Hematopoietic multipotent progenitor cell treated with erythropoietin and hydrocortisone succinate and interleukin-3 and kit ligand, for 17 days (in vitro differentiated cells): ENCODE data around the gene ASCC1.
"Not testable (repeated sequence)": the region's sequence is repeated elsewhere in the genome, so short reads cannot be mapped to it uniquely, and the experiment has no call there.

Source experiments
- DNase-seq: peaks from one replicate; pipeline ENCODE4 v3.0.0-alpha.2; 2015; ENCODE audit warnings: low spot score

The ASCC1 gene

GRCh38 chr10:72124989-72125388, 91.1 kb downstream of the ASCC1 start:
- no peak for DNase-seq

- no peak for DNase-seq
These were observed 91.7 kb downstream of the ASCC1 start for GRCh38 chr10:72124381-72124780.

- no peak for DNase-seq
These were observed 92.5 kb downstream of the ASCC1 start for GRCh38 chr10:72123616-72124015.

- DNase-seq: no peak
These were observed 93.9 kb downstream of the ASCC1 start for GRCh38 chr10:72122221-72122620.

GRCh38 chr10:72121389-72121788, 94.7 kb downstream of the ASCC1 start:
- DNase-seq: no peak

GRCh38 chr10:72116372-72116771, 99.7 kb downstream of the ASCC1 start:
- no peak for DNase-seq

GRCh38 chr10:72114706-72115450, 101.2 kb downstream of the ASCC1 start:
- no peak for DNase-seq

- DNase-seq: no peak
These were observed 105.2 kb downstream of the ASCC1 start for GRCh38 chr10:72110673-72111401.

- DNase-seq: no peak
These were observed 106.4 kb downstream of the ASCC1 start for GRCh38 chr10:72109636-72110157.

GRCh38 chr10:72108830-72109635, 107.0 kb downstream of the ASCC1 start:
- DNase-seq: no peak

- not testable (repeated sequence) for DNase-seq
These were observed 108.1 kb downstream of the ASCC1 start for GRCh38 chr10:72108004-72108370.

- DNase-seq: no peak
These were observed 108.6 kb downstream of the ASCC1 start for GRCh38 chr10:72107325-72108003.

GRCh38 chr10:72106896-72107295, 109.2 kb downstream of the ASCC1 start:
- no peak for DNase-seq

GRCh38 chr10:72106154-72106849, 109.8 kb downstream of the ASCC1 start:
- DNase-seq: no peak

GRCh38 chr10:72105710-72106109, 110.4 kb downstream of the ASCC1 start:
- no peak for DNase-seq

GRCh38 chr10:72105098-72105475, 111.0 kb downstream of the ASCC1 start:
- DNase-seq: no peak

GRCh38 chr10:72104472-72105097, 111.5 kb downstream of the ASCC1 start:
- DNase-seq: no peak

GRCh38 chr10:72099600-72099921, 116.5 kb downstream of the ASCC1 start:
- no peak for DNase-seq

- DNase-seq: no peak
These were observed 117.1 kb downstream of the ASCC1 start for GRCh38 chr10:72098836-72099599.

GRCh38 chr10:72098301-72098835, 117.7 kb downstream of the ASCC1 start:
- no peak for DNase-seq
